Measurements from ENCODE around the gene REEP1. TPM values are rescaled to one million over a fixed set of nuclear protein-coding genes. Genes with fewer than 3 reads are reported as not detected.

The REEP1 gene
- total and polyA plus RNA-seq, 2 of the 13 experiments (the other 11 are each of a cell fraction or from before 2014, with no cell fraction given), result 0.27 TPM; not detected in 1

GRCh38 chr2:86195055-86195807 lies 142.2 kb downstream of the REEP1 start, which contains the start of gene IMMT (continued):
- TF ChIP-seq, protein P1, sequence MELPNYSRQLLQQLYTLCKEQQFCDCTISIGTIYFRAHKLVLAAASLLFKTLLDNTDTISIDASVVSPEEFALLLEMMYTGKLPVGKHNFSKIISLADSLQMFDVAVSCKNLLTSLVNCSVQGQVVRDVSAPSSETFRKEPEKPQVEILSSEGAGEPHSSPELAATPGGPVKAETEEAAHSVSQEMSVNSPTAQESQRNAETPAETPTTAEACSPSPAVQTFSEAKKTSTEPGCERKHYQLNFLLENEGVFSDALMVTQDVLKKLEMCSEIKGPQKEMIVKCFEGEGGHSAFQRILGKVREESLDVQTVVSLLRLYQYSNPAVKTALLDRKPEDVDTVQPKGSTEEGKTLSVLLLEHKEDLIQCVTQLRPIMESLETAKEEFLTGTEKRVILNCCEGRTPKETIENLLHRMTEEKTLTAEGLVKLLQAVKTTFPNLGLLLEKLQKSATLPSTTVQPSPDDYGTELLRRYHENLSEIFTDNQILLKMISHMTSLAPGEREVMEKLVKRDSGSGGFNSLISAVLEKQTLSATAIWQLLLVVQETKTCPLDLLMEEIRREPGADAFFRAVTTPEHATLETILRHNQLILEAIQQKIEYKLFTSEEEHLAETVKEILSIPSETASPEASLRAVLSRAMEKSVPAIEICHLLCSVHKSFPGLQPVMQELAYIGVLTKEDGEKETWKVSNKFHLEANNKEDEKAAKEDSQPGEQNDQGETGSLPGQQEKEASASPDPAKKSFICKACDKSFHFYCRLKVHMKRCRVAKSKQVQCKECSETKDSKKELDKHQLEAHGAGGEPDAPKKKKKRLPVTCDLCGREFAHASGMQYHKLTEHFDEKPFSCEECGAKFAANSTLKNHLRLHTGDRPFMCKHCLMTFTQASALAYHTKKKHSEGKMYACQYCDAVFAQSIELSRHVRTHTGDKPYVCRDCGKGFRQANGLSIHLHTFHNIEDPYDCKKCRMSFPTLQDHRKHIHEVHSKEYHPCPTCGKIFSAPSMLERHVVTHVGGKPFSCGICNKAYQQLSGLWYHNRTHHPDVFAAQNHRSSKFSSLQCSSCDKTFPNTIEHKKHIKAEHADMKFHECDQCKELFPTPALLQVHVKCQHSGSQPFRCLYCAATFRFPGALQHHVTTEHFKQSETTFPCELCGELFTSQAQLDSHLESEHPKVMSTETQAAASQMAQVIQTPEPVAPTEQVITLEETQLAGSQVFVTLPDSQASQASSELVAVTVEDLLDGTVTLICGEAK (IDR thresholded peaks at IDR 0.05), result peak; percentile 73
- TF ChIP-seq, protein P1 (CRISPR knock-in tag; IDR thresholded peaks at IDR 0.05), result peak; percentile 94
- TF ChIP-seq ZBTB7A (CRISPR knock-in tag; IDR thresholded peaks at IDR 0.05) (no peak), TBP (CRISPR knock-in tag; IDR thresholded peaks at IDR 0.05) (no peak), ZNF451 (CRISPR knock-in tag; IDR thresholded peaks at IDR 0.05) (peak; percentile 77), ZNF224 (CRISPR knock-in tag; IDR thresholded peaks at IDR 0.05) (peak; percentile 97; the same call in 1 of the 2 replicates), KLF6 (CRISPR knock-in tag; IDR thresholded peaks at IDR 0.05) (peak; percentile 92; the same call in 1 of the 2 replicates), FOXP4 (CRISPR knock-in tag; IDR thresholded peaks at IDR 0.05) (peak; percentile 36; the same call in 1 of the 2 replicates), CCDC6 (CRISPR knock-in tag; IDR thresholded peaks at IDR 0.05) (peak; percentile 91), ZNF3 (CRISPR knock-in tag; IDR thresholded peaks at IDR 0.05) (0 out of 2 replicates have a peak, but pooled peaks have one; percentile 54)
- TF ChIP-seq, protein P2, sequence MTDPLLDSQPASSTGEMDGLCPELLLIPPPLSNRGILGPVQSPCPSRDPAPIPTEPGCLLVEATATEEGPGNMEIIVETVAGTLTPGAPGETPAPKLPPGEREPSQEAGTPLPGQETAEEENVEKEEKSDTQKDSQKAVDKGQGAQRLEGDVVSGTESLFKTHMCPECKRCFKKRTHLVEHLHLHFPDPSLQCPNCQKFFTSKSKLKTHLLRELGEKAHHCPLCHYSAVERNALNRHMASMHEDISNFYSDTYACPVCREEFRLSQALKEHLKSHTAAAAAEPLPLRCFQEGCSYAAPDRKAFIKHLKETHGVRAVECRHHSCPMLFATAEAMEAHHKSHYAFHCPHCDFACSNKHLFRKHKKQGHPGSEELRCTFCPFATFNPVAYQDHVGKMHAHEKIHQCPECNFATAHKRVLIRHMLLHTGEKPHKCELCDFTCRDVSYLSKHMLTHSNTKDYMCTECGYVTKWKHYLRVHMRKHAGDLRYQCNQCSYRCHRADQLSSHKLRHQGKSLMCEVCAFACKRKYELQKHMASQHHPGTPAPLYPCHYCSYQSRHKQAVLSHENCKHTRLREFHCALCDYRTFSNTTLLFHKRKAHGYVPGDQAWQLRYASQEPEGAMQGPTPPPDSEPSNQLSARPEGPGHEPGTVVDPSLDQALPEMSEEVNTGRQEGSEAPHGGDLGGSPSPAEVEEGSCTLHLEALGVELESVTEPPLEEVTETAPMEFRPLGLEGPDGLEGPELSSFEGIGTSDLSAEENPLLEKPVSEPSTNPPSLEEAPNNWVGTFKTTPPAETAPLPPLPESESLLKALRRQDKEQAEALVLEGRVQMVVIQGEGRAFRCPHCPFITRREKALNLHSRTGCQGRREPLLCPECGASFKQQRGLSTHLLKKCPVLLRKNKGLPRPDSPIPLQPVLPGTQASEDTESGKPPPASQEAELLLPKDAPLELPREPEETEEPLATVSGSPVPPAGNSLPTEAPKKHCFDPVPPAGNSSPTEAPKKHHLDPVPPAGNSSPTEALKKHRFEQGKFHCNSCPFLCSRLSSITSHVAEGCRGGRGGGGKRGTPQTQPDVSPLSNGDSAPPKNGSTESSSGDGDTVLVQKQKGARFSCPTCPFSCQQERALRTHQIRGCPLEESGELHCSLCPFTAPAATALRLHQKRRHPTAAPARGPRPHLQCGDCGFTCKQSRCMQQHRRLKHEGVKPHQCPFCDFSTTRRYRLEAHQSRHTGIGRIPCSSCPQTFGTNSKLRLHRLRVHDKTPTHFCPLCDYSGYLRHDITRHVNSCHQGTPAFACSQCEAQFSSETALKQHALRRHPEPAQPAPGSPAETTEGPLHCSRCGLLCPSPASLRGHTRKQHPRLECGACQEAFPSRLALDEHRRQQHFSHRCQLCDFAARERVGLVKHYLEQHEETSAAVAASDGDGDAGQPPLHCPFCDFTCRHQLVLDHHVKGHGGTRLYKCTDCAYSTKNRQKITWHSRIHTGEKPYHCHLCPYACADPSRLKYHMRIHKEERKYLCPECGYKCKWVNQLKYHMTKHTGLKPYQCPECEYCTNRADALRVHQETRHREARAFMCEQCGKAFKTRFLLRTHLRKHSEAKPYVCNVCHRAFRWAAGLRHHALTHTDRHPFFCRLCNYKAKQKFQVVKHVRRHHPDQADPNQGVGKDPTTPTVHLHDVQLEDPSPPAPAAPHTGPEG (CRISPR knock-in tag; IDR thresholded peaks at IDR 0.05), result peak; percentile 67; the same call in 1 of the 2 replicates
